ENCODE results near the gene COL9A1. TPM values are rescaled to one million over a fixed set of nuclear protein-coding genes. Genes with fewer than 3 reads are reported as not detected.

The COL9A1 gene
- total RNA-seq, 1 experiment from 2014 or later, result not detected

DNA sequence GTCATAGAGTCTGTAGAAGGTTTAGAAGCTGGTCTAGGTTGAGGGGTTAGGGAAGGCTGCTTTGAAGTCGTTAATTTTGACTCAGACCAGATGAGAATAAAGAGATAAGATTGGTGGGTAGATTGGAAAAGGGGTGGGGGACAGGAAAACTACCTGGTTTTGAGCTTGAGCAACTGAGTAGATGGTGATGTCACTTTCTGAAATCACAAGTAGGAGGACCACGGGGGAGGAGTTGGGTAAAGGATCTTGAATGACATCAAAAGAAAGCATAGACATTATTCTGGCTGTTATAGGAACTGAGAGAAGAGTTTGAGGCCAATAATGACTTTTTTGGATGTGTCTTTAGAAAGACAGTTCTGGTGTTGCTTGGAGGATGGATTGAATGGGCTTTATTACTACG lies 4.1 kb upstream of the COL9A1 start:
- peaks cover 55% of the 10 kb centered on the region for H3K27me3 ChIP-seq (ENCODE audit: insufficient read depth, low read depth)
- no peaks in the 10 kb centered on the region for H3K4me1 ChIP-seq (replicated peaks; ENCODE audit: insufficient read depth)
- TF ChIP-seq, protein P1, sequence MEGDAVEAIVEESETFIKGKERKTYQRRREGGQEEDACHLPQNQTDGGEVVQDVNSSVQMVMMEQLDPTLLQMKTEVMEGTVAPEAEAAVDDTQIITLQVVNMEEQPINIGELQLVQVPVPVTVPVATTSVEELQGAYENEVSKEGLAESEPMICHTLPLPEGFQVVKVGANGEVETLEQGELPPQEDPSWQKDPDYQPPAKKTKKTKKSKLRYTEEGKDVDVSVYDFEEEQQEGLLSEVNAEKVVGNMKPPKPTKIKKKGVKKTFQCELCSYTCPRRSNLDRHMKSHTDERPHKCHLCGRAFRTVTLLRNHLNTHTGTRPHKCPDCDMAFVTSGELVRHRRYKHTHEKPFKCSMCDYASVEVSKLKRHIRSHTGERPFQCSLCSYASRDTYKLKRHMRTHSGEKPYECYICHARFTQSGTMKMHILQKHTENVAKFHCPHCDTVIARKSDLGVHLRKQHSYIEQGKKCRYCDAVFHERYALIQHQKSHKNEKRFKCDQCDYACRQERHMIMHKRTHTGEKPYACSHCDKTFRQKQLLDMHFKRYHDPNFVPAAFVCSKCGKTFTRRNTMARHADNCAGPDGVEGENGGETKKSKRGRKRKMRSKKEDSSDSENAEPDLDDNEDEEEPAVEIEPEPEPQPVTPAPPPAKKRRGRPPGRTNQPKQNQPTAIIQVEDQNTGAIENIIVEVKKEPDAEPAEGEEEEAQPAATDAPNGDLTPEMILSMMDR (conservative IDR thresholded peaks at IDR 0.05), result no peak
- TF ChIP-seq EZH2 (IDR thresholded peaks at IDR 0.05; ENCODE audit: low read depth), result no peak
- H2AFZ ChIP-seq, result no peak overlapping the region
- CTCF ChIA-PET, result interaction anchor here (0.6 kb wide), 1 partner anchor 98 kb away, joined by 3 read pairs; no protein-coding TSS in a partner anchor
- no peak overlapping the region for H3K27ac ChIP-seq
- H3K9me2 ChIP-seq (ENCODE audit: insufficient read depth), result no peaks in the 10 kb centered on the region
- no peaks in the 10 kb centered on the region for H3F3A ChIP-seq (ENCODE audit: insufficient read depth, low read depth)
- H3K4me2 ChIP-seq, result no peak overlapping the region
- POLR2A ChIA-PET (ENCODE audit: unreplicated experiment), result no interaction called here
- H4K20me1 ChIP-seq (ENCODE audit: insufficient read depth), result no peaks in the 10 kb centered on the region
- no peak overlapping the region for H3K4me3 ChIP-seq
- no peaks in the 10 kb centered on the region for H3K9me3 ChIP-seq (ENCODE audit: insufficient read depth, low read depth)
- BruUV-seq (replicated peaks), result no TSS peak
- no peak for DNase-seq
- no peaks in the 10 kb centered on the region for H3K36me3 ChIP-seq (ENCODE audit: low read depth)
- no peaks in the 10 kb centered on the region for H3K79me2 ChIP-seq (ENCODE audit: low read depth)
- intact Hi-C loops (cut with micrococcal nuclease; ENCODE audit: unreplicated experiment), result loop anchor here (10.0 kb wide), 1 partner anchor 218 kb away; no protein-coding TSS in a partner anchor

DNA sequence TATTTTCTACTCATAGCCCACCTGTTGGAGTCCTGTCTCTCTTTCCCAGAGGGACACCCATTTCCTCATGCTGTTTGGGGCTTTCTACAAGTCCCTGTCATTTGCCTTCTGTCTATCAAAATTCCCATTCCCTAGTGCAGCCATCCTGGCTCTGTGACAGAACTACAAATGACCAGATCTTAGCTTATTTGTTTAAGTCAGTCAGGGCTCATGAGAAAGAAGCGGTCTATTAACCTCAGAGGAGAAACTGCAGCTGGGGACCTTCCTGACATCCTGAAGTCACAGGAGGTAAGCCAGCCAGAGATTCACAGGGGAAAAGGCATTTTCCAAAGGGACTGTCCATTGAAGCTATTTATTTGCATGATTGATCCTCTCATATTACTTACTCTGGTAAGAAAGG lies 1.7 kb upstream of the COL9A1 start:
- POLR2A ChIA-PET (ENCODE audit: unreplicated experiment), result no interaction called here
- Histone ChIP-seq H2AFZ (no peak overlapping the region), H3K9me2 (ENCODE audit: insufficient read depth) (no peaks in the 10 kb centered on the region), H3K9me3 (ENCODE audit: insufficient read depth, low read depth) (no peaks in the 10 kb centered on the region), H4K20me1 (ENCODE audit: insufficient read depth) (no peaks in the 10 kb centered on the region), H3K27me3 (ENCODE audit: insufficient read depth, low read depth) (peaks cover 64% of the 10 kb centered on the region), H3K4me2 (no peak overlapping the region), H3K79me2 (ENCODE audit: low read depth) (no peaks in the 10 kb centered on the region), H3F3A (ENCODE audit: insufficient read depth, low read depth) (no peaks in the 10 kb centered on the region), H3K4me3 (no peak overlapping the region), H3K4me1 (replicated peaks; ENCODE audit: insufficient read depth) (no peaks in the 10 kb centered on the region), H3K36me3 (ENCODE audit: low read depth) (no peaks in the 10 kb centered on the region), H3K27ac (no peak overlapping the region)
- no TSS peak for BruUV-seq (replicated peaks)
- TF ChIP-seq EZH2 (IDR thresholded peaks at IDR 0.05; ENCODE audit: low read depth), result no peak
- TF ChIP-seq, protein P1 (conservative IDR thresholded peaks at IDR 0.05), result no peak
- no peak for DNase-seq
- intact Hi-C loops (cut with micrococcal nuclease; ENCODE audit: unreplicated experiment), result loop anchor here (10.0 kb wide), 1 partner anchor 220 kb away; no protein-coding TSS in a partner anchor
- CTCF ChIA-PET, result interaction anchor here (0.6 kb wide), 1 partner anchor 65 kb away, joined by 3 read pairs; no protein-coding TSS in a partner anchor

DNA sequence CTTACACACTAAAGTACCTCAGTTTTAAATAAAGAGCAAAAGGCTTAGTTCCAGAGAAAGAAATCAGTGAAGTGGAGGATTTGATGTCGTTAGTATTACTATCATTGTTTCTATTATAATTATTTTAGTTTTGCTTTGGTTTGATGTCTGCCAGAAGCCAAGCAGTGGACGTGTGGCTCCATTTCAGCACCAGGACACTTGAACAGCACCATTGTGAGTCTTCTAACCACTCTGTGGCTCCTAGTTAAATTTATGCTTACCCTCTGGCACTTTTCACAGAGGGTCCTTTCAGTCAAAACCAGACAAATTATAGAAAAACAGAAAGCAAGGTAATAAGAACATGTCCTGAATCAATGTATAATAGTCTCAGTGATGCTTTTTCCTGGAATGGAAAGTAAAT lies 3.4 kb downstream of the COL9A1 start:
- intact Hi-C loops (cut with micrococcal nuclease; ENCODE audit: unreplicated experiment), result no loop called here
- H2AFZ ChIP-seq, result no peak overlapping the region
- no peaks in the 10 kb centered on the region for H3K4me1 ChIP-seq (replicated peaks; ENCODE audit: insufficient read depth)
- H3K9me2 ChIP-seq (ENCODE audit: insufficient read depth), result no peaks in the 10 kb centered on the region
- ChIA-PET CTCF (no interaction called here), POLR2A (ENCODE audit: unreplicated experiment) (no interaction called here)
- no peak overlapping the region for H3K4me2 ChIP-seq
- no peaks in the 10 kb centered on the region for H4K20me1 ChIP-seq (ENCODE audit: insufficient read depth)
- no peak for DNase-seq
- no TSS peak for BruUV-seq (replicated peaks)
- no peaks in the 10 kb centered on the region for H3F3A ChIP-seq (ENCODE audit: insufficient read depth, low read depth)
- no peaks in the 10 kb centered on the region for H3K36me3 ChIP-seq (ENCODE audit: low read depth)
- no peak overlapping the region for H3K27ac ChIP-seq
- no peaks in the 10 kb centered on the region for H3K9me3 ChIP-seq (ENCODE audit: insufficient read depth, low read depth)
- H3K27me3 ChIP-seq (ENCODE audit: insufficient read depth, low read depth), result peaks cover 35% of the 10 kb centered on the region
- H3K4me3 ChIP-seq, result no peak overlapping the region
- TF ChIP-seq, protein P1 (conservative IDR thresholded peaks at IDR 0.05), result no peak
- no peak for TF ChIP-seq EZH2 (IDR thresholded peaks at IDR 0.05; ENCODE audit: low read depth)
- no peaks in the 10 kb centered on the region for H3K79me2 ChIP-seq (ENCODE audit: low read depth)
